AG04449 (cell line): ENCODE data around the gene RPS27.

Source experiments
- CTCF ChIA-PET: fragments of 350-600 bp; formaldehyde crosslinking; extraction: SDS; loops from one replicate; lab custom pipeline; 2021; ENCODE audit warnings: antibody characterized with exemption; lab: Yijun Ruan, JAX
- POLR2A ChIA-PET: fragments of 400-600, 350-600 bp; formaldehyde crosslinking; extraction: SDS; loops from one replicate; lab custom pipeline; 2020; ENCODE audit warnings: antibody characterized with exemption, inconsistent platforms; lab: Yijun Ruan, JAX
- DNase-seq: peaks from one replicate; pipeline ENCODE4 v3.0.0-alpha.2; 2010; ENCODE audit warnings: low read depth, low spot score
- H3K4me3 ChIP-seq: 2 replicates; pipeline ENCODE4 v1.5.1; 2011; ENCODE audit warnings: low read depth, mild to moderate bottlenecking, control low read depth, low read length
- TF ChIP-seq, protein P1 (sequence below): IDR thresholded peaks from one replicate; pipeline ENCODE4 v1.5.1; 2011; ENCODE audit warnings: mild to moderate bottlenecking, moderate library complexity, low read length, control low read depth, inconsistent platforms; ENCODE audit not compliant: insufficient read depth; ENCODE audit errors: missing control alignments

The RPS27 gene

DNA sequence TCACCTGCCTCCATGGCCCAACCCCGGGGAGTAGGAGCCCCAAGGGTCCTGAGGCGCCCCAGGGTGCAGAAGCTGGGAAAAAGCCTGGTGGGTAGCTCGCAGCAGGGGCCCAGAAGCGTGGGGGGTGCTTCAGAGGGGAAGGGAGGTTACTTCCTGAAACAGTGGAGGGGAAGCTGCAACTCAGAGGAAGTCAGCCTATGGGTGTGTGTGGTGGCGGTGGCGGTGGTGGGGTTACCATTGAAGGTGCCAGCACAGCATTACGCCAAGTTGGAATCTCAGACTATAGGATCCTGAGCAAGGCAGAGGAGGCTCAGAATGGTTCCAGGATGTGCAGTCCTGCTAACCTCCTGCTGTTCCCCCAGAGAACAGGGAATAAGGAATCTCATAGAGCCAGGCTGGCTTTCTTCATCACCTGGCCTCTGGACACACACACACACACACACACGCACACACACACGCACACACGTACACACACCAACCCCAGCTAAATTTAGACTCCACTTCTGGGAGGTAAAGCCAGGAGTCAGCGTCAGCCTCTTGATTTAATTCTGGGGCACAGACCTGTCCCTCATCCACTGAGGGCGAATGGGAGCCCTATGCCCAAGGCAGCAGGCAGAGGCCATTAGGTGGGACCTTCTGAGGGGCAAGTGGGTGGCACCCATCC is 45.3 kb upstream of the RPS27 start:
- ChIA-PET POLR2A (interaction anchor here (0.6 to 2.4 kb wide), 7 partner anchors 12 to 32 kb away, joined by 3 to 18 read pairs (median 8); partner anchors contain the start of genes CREB3L4, GATAD2B, JTB and SLC39A1), CTCF (interaction anchor here (1.4 to 4.5 kb wide), 20 partner anchors 8 to 154 kb away, joined by 3 to 83 read pairs (median 10); partner anchors contain the start of genes CREB3L4, CRTC2, GATAD2B and JTB)
- H3K4me3 ChIP-seq: peak overlapping the region; percentile 77
- DNase-seq: no peak
- TF ChIP-seq, protein P1, sequence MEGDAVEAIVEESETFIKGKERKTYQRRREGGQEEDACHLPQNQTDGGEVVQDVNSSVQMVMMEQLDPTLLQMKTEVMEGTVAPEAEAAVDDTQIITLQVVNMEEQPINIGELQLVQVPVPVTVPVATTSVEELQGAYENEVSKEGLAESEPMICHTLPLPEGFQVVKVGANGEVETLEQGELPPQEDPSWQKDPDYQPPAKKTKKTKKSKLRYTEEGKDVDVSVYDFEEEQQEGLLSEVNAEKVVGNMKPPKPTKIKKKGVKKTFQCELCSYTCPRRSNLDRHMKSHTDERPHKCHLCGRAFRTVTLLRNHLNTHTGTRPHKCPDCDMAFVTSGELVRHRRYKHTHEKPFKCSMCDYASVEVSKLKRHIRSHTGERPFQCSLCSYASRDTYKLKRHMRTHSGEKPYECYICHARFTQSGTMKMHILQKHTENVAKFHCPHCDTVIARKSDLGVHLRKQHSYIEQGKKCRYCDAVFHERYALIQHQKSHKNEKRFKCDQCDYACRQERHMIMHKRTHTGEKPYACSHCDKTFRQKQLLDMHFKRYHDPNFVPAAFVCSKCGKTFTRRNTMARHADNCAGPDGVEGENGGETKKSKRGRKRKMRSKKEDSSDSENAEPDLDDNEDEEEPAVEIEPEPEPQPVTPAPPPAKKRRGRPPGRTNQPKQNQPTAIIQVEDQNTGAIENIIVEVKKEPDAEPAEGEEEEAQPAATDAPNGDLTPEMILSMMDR: no peak

DNA sequence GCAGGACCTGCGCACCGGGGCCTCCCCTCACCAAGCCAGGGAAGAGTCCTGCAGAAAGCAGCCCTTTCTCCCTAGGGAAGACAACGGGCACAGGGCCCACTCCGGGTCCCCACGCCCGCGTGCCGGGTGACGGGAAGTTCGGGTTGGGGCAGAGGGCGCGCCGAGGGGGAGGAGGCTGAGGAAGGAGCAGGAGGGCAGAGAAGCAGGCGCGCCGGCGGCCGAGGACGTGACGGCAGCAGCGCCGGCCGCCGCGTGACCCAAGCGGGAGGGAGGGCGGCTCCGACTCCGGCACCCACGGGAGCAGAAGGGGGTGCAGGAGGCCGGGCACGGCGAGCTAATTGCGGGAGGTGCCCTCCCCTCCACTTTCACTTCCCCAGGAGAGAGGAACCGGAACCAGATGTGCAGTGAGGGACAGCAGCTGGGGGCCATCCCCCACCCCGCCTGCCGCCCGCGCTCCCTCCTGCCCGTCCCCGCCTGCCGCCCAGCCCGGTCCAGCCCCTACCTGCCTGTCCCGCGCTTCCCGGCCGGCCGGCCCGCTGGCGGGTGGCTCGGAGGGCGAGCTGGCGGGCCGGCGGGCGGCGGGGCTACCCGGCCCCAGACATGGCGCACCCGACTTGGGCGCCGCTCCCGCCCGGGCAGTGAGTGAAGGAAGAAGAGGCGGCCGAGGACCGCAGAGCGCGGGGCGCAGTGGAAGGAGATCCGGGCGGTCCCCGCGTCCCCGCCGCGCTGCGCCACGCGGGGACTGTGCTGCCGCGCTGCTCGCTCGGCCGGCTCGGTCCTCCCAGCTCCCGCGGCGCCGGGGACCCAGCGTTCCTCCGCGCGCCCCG is 44.6 kb upstream of the RPS27 start:
- H3K4me3 ChIP-seq: peak overlapping the region; percentile 77
- ChIA-PET POLR2A (interaction anchor here (0.6 to 2.4 kb wide), 10 partner anchors 11 to 319 kb away, joined by 3 to 18 read pairs (median 6); partner anchors contain the start of genes CREB3L4, GATAD2B, JTB and RAB13), CTCF (interaction anchor here (0.6 to 4.5 kb wide), 37 partner anchors 9 to 593 kb away, joined by 3 to 83 read pairs (median 6); partner anchors contain the start of genes CREB3L4, CRTC2, GATAD2B and JTB)
- TF ChIP-seq, protein P1: no peak
- no peak for DNase-seq

DNA sequence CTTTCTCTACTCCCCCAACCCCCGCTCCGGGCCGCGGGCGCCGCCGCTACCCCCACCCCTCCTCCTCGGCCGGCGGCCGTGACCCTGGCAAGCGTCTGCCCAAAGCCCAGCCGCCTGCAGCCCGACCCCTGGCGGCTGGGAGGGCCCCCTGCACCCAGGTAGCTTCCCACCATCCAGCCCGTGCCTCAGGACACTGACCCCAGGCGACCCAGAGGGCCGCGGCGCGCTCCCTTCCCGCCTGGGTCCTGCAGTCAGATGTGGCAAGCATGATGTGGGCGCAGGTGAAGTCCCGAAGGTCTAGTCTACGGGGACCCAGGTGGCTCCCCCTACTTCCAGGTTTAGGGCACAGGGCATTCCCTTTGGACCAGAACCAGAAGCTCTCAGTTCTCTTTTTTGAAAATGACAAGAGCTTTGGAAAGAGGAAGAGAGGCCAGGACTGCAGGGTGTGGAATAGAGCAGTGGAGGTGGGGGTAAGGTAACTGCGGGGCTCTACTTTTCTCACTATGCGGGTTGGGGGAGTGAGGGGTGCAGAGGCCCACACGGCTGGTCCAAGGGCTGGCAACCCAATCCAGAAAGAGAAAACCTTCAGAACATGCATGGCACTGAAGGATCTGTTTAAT is 43.8 kb upstream of the RPS27 start, which contains the start of gene DENND4B:
Gene DENND4B (minus strand): TSS at position 97 of the 620 bp plus-strand sequence. CDS start 2,344 bp downstream, outside the sequence.
- H3K4me3 ChIP-seq: peak within 1 kb of the TSS; percentile 77
- ChIA-PET POLR2A (interaction anchor here (0.5 to 2.4 kb wide), 9 partner anchors 10 to 319 kb away, joined by 3 to 18 read pairs (median 8); partner anchors contain the start of genes CREB3L4, GATAD2B, RAB13 and RPS27), CTCF (interaction anchor here (0.6 to 4.5 kb wide), 40 partner anchors 9 to 594 kb away, joined by 3 to 83 read pairs (median 5); partner anchors contain the start of genes CREB3L4, CRTC2, GATAD2B and JTB)
- no peak for DNase-seq
- TF ChIP-seq, protein P1: peak; percentile 98

DNA sequence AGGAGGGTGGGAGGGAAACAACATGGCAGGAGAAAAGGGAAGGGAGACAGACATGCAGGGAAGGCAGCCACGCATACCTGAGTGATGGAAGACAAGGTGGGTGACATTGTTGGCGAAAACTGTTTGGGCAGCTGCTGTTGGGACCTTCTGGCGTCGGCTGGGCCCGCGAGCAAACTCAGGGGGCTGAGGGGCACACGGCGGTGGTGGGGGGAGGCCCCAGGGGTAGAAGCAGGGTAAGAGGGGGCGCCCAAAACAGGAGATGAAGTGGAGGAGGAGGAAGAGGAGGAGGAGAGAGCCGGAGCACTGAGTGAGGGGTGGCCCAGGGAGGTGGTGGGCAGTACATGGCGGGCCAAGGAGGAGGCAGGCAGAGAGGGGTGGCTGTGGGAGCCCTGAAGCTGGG is 39.4 kb upstream of the RPS27 start:
- ChIA-PET POLR2A (no interaction called here), CTCF (interaction anchor here (1.2 kb wide), 1 partner anchor 10 kb away, joined by 5 read pairs; no protein-coding TSS in a partner anchor)
- H3K4me3 ChIP-seq: no peak overlapping the region
- TF ChIP-seq, protein P1: no peak
- DNase-seq: no peak

DNA sequence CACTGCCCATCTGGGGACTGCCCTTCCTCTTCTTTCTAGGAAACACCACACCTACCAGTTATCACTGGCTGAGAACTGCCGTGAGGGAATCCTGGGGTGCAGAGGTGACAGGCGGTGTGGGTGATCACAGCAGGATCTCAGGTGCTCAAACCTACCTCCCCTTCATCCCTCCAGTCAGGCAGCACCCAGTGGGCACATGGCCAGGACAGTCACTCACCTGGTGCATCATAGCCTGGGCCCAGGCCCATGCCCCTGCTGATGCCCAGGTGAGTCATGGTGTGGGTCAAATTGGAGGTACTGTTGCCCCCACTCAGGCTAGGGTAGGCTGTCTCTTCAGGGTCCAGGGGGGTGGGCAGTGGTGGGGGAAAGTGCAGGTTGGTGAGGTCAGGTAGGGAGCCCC is 38.8 kb upstream of the RPS27 start:
- TF ChIP-seq, protein P1: no peak
- DNase-seq: no peak
- CTCF ChIA-PET: no interaction called here
- POLR2A ChIA-PET: no interaction called here
- no peak overlapping the region for H3K4me3 ChIP-seq
